MCF 10A (cell line): ENCODE data around the gene RPTOR. TPM values are rescaled to one million over a fixed set of nuclear protein-coding genes. Genes with fewer than 3 reads are reported as not detected.

Experiments
- BruUV-seq: library from RNA; stranded (reverse); fragments of 400-500 nt; replicated peaks from 2 replicates; lab custom pipeline; 2021; lab: Mats Ljungman, UMichigan
- CTCF ChIA-PET: fragments of 300-600 bp; sonication (Branson Sonifier 250); formaldehyde crosslinking; extraction: SDS; loops from one replicate; lab custom pipeline; 2021; ENCODE audit warnings: antibody characterized with exemption, inconsistent platforms; lab: Yijun Ruan, JAX
- POLR2A ChIA-PET: fragments of 300-600, 350-650 bp; sonication (Branson Sonifier 250); formaldehyde crosslinking; extraction: SDS; loops from one replicate; lab custom pipeline; 2020; ENCODE audit warnings: antibody characterized with exemption, inconsistent platforms; lab: Yijun Ruan, JAX
- DNase-seq: peaks from one replicate; pipeline ENCODE4 v3.0.0-alpha.2; 2018; ENCODE audit not compliant: unreplicated experiment
- H3K27ac Mint-ChIP-seq: one replicate; pipeline ENCODE4 v1.8.0; 2022; ENCODE audit warnings: mild to moderate bottlenecking, low read depth, mixed read lengths; ENCODE audit not compliant: unreplicated experiment
- H3K27me3 Mint-ChIP-seq: one replicate; pipeline ENCODE4 v1.8.0; 2022; ENCODE audit warnings: mixed read lengths; ENCODE audit not compliant: insufficient read depth, unreplicated experiment
- H3K36me3 Mint-ChIP-seq: one replicate; pipeline ENCODE4 v1.8.0; 2022; ENCODE audit warnings: mild to moderate bottlenecking, moderate library complexity, mixed read lengths; ENCODE audit not compliant: insufficient read depth, unreplicated experiment
- H3K4me1 Mint-ChIP-seq: one replicate; pipeline ENCODE4 v1.8.0; 2022; ENCODE audit warnings: mixed read lengths; ENCODE audit not compliant: insufficient read depth, unreplicated experiment
- H3K4me3 Mint-ChIP-seq: one replicate; pipeline ENCODE4 v1.8.0; 2022; ENCODE audit warnings: mild to moderate bottlenecking, moderate library complexity, mixed read lengths; ENCODE audit not compliant: unreplicated experiment
- H3K9me3 Mint-ChIP-seq: one replicate; pipeline ENCODE4 v1.8.0; 2022; ENCODE audit warnings: mixed read lengths; ENCODE audit not compliant: unreplicated experiment
- CTCF ChIP-seq: fragments of 200-600 bp; IDR thresholded peaks from one replicate; pipeline ENCODE4 v1.8.0; 2022; ENCODE audit warnings: antibody characterized with exemption, mild to moderate bottlenecking; ENCODE audit not compliant: unreplicated experiment
- intact Hi-C: fragments of 100-400 bp; cut with micrococcal nuclease; formaldehyde crosslinking; loops from 2 replicates; pipeline ENCODE4 v1.14.1; 2022
- total RNA-seq: library from RNA; stranded (reverse); gene quantifications from 2 replicates; pipeline ENCODE4 v1.2.3, GENCODE V29; 2022

The RPTOR gene
- total RNA-seq, 1 experiment from 2014 or later = 41.3 TPM

GRCh38 chr17:80908776-80909175 is 364.1 kb downstream of the RPTOR start:
- TF ChIP-seq CTCF = no peak
- H3K4me1 Mint-ChIP-seq = no peaks in the 10 kb centered on the region
- peaks cover 27% of the 10 kb centered on the region for H3K36me3 Mint-ChIP-seq
- H3K27me3 Mint-ChIP-seq = no peaks in the 10 kb centered on the region
- H3K27ac Mint-ChIP-seq = no peak overlapping the region
- no peaks in the 10 kb centered on the region for H3K9me3 Mint-ChIP-seq
- ChIA-PET CTCF (interaction anchor here (0.6 kb wide), 1 partner anchor 58 kb away, joined by 3 read pairs; no protein-coding TSS in a partner anchor), POLR2A (interaction anchor here (0.7 to 1.1 kb wide), 2 partner anchors 17 to 471 kb away, joined by 3 to 5 read pairs; no protein-coding TSS in a partner anchor)
- intact Hi-C loops = no loop called here
- DNase-seq = no peak
- BruUV-seq = no TSS peak
- no peak overlapping the region for H3K4me3 Mint-ChIP-seq

GRCh38 chr17:80909635-80910034 is 365.0 kb downstream of the RPTOR start:
- H3K4me1 Mint-ChIP-seq = no peaks in the 10 kb centered on the region
- no TSS peak for BruUV-seq
- CTCF ChIA-PET = interaction anchor here (0.6 kb wide), 2 partner anchors 73 to 79 kb away, joined by 3 read pairs; no protein-coding TSS in a partner anchor

GRCh38 chr17:80910043-80910442 is 365.4 kb downstream of the RPTOR start:
- Mint-ChIP-seq H3K27ac (no peak overlapping the region), H3K9me3 (no peaks in the 10 kb centered on the region), H3K27me3 (no peaks in the 10 kb centered on the region), H3K36me3 (peaks cover 28% of the 10 kb centered on the region), H3K4me3 (no peak overlapping the region), H3K4me1 (no peaks in the 10 kb centered on the region)
- BruUV-seq = no TSS peak
- POLR2A ChIA-PET = interaction anchor here (1.2 kb wide), 1 partner anchor 9 kb away, joined by 4 read pairs; no protein-coding TSS in a partner anchor
- DNase-seq = no peak
- TF ChIP-seq CTCF = no peak
- CTCF ChIA-PET = interaction anchor here (0.6 kb wide), 2 partner anchors 72 to 78 kb away, joined by 3 read pairs; no protein-coding TSS in a partner anchor
- intact Hi-C loops = no loop called here

More at GRCh38 chr17:80909635-80910034, 365.0 kb downstream of the RPTOR start:
- POLR2A ChIA-PET = interaction anchor here (0.7 to 1.2 kb wide), 2 partner anchors 8 to 471 kb away, joined by 3 to 4 read pairs; no protein-coding TSS in a partner anchor
- H3K9me3 Mint-ChIP-seq = no peaks in the 10 kb centered on the region
- H3K36me3 Mint-ChIP-seq = peaks cover 28% of the 10 kb centered on the region
- intact Hi-C loops = no loop called here
- DNase-seq = no peak
- H3K4me3 Mint-ChIP-seq = no peak overlapping the region
- H3K27me3 Mint-ChIP-seq = no peaks in the 10 kb centered on the region
- no peak for TF ChIP-seq CTCF
- H3K27ac Mint-ChIP-seq = no peak overlapping the region

- no peaks in the 10 kb centered on the region for H3K9me3 Mint-ChIP-seq
- no peak for TF ChIP-seq CTCF
Measured at GRCh38 chr17:80912476-80912875, 367.8 kb downstream of the RPTOR start.

More at GRCh38 chr17:80912476-80912875, 367.8 kb downstream of the RPTOR start:
- POLR2A ChIA-PET = interaction anchor here (0.7 to 0.8 kb wide), 2 partner anchors 58 to 306 kb away, joined by 3 to 4 read pairs; no protein-coding TSS in a partner anchor
- Mint-ChIP-seq H3K27me3 (no peaks in the 10 kb centered on the region), H3K27ac (no peak overlapping the region), H3K4me1 (no peaks in the 10 kb centered on the region), H3K4me3 (no peak overlapping the region), H3K36me3 (peaks cover 21% of the 10 kb centered on the region)
- CTCF ChIA-PET = interaction anchor here (0.7 to 0.8 kb wide), 2 partner anchors 13 to 18 kb away, joined by 3 to 6 read pairs; no protein-coding TSS in a partner anchor
- no peak for DNase-seq
- intact Hi-C loops = no loop called here
- no TSS peak for BruUV-seq
